GM21526 (cell line): ENCODE measurements around the gene SYNPO.

Experiments used
- ATAC-seq: cut with Tn5 transposase; IDR thresholded peaks from one replicate; pipeline ENCODE4 v1.9.1; 2021; ENCODE audit warnings: moderate library complexity; ENCODE audit not compliant: unreplicated experiment, low FRiP score

Gene SYNPO

DNA sequence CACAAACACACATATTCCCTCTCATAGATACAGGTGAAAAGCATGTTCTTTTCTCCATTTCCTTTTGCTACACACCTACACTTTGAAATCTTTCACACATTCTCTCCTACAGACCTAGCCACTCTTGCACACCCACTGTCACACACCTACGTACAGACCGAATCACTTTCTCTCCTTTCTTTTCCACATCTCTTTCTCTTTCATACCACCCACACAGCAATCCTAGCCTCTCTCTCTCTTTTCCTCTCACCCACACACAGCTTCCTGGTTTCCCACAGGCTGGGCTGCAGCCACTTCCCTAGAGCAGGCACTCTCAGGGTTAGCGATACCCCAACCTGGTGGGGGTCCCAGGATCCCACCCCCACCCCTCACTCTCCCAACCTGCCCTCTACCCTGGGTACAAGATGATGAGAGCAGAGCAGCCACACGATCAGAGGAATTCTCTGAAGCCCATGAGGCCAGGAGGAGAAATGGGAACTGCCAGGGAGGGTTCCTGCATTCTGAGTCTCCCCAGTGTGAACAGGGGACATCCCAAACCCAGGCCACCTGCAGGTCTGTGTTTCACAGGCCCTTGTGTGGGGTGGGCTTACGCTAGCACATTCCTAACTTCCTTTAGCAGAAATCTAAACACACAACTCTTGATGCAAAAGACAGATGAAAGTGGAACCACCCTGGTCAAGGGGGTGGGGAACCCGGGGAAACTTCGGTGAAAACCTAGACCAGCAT, 17.1 kb upstream of the SYNPO start:
- ATAC-seq = no peak

DNA sequence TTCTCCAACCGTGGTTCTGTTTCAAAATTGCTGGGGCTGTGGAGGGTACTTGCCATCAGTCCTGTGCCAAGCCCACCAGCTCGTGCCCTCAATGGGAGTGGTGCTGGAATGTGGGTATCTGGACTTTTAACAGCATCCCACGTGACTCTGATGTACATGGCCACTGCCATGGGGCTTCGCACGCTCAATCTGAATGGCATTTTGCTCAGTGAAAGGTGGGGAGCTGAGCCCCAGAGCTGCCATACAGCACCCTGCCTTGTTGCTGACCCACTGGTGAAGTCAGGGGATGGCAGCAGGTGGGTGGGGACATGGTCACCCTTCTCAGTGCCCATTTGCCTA, 16.6 kb upstream of the SYNPO start:
- ATAC-seq = no peak

DNA sequence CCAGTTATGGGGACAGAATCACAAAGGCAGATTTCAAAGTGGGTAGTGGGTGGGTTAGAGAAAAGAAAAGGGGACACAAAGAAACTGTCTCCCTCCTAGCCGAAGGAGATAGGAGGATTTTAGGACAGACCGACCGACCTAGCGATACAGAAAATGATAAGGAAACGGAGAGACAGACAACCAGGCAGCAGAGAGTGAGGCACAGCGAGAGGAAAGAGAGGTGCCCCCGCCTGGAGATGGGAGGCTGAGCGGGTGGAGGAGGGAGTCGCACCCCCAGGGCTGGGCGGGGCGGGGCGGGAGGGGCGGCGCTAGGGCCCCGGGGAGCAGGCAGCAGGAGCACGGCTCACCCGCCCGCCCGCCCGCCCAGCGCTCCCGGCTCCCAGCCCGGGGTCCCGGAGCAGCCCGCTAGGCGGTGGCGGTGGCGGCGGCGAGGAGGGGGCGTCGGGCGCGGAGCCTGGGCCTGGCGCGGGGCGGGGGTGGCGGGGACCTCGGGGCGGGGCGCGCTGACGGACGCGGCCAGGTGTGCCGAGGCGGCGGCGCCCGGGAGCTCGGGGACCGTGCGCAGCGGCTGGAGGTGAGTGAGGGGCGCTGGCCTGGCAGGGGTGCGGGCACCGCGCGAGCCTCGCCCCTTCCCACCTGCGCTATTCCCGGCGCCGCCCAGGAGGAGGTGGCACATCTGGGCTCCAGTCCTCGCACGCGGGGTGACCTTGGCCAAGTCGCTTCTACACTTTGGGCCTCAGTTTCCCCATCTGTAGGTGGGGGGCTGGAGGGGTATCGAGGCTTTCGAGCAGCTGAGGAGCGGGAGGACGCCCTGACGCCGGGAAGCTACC, 15.9 kb upstream of the SYNPO start:
- no peak for ATAC-seq

DNA sequence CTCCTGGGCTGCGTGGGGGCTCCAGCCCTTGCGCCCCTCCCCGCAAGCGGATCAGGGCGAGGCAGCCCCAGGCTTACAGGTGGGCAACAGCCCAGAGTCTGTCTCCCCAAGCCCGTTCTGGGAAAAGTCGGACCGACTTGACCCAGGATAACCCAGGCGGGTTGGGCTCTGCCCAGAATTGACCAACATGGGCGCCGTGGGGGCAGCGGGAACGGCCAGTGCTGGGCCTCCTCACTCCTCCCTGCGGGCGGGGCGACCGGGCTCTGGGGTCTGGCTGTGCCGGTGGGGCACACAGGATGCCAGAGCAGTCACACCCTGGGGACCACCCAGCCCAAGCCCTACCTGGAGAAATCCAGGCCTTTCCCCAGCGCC, 15.3 kb upstream of the SYNPO start:
- ATAC-seq = no peak

DNA sequence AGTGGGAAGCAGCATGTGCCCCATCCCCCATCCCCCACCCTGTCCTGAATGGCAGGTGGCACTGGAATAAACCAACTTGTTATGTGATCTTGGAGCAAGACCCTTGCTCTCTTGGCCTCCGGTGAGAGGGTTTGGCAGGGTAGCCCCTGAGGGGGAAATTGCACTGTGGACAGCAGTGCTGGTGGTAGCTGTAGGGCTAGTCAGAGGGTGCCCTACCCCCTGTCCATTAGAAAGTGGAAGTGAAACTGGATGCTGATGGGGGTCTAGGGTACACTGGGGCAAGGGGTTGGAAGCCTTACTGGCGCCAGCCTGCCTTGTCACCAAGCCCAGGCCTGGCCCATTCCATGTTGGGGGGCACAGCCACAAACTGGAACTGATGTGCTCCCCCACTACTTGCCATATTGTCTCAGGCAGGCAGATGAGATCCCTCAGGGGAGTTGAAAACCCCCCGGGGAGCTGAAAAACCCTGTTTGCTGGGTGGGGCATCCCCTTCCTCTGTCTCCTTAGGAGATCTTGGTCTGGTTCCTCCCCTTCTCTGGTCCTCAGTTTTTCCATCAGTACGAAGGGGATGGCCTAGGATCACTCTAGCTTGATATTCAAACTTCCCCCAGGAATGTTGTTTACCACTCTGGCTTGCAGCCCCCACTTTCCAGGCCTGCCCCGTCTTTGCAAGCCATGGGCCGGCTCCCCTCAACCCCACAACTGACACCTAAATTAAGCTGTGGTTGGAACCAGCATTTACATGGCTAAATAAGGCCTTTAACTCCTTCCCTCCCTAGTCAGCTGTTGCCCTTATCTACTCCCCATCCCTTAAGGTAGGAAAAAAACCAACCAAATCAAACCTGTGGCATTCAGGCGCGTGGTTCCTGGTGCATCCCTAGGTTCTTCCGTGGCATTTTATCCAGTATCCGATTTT, 14.4 kb upstream of the SYNPO start:
- no peak for ATAC-seq

DNA sequence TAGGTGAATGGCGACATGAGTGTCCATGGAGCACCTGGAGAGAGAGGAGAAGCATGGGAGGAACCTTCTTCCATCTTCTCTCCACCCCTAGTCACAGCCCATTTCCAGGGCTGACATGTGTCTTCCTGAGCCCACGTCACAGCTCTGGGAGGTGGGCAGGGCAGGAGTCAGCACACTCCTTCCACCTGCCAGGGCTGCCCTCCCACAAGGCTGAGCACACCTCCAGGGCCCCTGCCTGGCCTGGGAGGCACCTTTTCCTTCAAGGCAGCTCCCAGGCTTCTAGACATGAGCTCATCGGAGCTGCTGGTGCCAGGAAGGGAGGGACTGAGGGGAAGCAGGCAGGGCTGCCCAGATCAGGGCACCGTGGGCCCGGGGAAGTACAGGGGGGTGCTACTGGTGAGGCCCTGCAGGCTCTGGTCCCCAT, 13.6 kb upstream of the SYNPO start:
- ATAC-seq = no peak

DNA sequence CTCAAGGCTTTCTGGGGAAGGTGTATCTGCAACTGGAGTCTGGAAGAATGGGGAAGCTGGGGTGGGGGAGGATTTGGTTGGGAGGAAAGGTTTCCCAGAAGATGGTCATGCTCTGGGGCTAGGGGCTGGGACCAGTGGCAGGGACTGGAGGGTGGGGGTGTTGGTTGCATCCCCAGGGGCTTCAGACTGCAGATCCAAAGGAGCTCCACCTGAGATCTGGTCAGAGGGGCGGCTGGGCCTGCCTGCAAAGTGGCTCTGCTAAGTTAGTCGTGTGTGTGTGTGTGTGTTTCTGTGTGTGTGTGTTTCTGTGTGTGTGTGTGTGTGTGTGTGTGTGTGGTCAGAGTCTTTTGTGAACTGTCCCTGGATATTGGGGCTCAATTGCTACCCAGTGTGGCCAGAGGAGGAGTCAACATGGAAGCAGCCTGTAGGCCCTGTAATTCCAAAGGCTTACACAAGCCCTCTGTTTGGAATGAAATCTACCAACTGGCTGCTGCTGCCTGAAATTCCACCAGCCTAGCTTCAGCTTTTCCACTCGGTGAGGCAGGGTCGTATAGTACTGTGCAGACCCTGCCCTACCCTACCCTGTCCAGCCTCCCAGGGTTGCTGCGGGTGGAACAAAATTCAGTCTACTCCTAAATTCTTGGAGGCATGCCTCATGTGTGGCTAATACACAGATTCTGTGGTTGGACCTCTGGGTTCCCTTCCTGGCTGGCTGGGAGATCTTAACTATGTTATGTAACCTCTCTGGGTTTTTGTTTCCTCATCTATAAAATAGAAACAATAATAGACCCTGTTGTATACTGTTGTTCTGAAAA, 12.5 kb upstream of the SYNPO start:
- ATAC-seq = no peak

DNA sequence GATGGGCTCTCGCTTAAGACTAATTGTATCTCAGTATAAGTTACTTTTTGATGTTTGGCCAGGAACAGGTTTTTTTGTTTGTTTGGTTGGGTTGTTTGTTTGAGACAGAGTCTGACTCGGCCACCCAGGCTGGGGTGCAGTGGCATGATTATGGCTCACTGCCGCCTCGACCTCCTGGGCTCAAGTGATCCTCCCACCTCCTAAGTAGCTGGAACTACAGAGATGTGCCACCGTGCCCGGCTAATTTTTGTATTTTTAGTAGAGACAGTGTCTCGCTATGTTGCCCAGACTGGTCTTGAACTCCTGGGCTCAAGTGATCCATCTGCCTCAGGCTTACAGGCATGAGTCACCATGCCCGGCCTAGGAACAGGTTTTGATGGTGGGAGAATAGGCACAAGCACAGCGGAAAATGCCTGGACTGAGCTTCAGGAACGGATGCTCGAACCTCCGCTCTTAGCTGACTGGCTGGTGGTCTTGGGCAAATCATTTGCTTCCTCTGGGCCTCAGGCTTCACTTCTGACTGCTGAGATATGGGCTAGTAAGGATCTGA, 11.4 kb upstream of the SYNPO start:
- ATAC-seq = no peak

DNA sequence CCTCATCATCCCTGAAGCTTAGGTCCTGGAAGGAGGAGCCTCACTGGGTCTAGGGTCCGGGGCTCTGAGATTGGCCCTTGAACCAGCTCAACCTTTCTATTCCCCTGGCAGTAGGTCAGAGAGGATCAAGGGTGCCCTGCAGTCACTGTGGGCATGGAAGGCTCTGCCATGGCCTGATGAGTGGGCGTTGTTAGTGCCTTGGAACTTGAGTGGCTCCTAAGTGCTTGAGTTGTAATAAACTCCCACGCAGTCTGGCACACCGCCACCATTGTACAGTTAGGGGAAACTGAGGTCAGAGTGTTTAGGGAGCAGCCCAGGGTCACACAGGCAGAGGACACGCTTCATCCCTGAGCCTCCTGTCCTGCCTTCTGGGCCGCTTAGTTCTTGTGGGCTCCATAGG, 10.4 kb upstream of the SYNPO start:
- ATAC-seq = no peak

DNA sequence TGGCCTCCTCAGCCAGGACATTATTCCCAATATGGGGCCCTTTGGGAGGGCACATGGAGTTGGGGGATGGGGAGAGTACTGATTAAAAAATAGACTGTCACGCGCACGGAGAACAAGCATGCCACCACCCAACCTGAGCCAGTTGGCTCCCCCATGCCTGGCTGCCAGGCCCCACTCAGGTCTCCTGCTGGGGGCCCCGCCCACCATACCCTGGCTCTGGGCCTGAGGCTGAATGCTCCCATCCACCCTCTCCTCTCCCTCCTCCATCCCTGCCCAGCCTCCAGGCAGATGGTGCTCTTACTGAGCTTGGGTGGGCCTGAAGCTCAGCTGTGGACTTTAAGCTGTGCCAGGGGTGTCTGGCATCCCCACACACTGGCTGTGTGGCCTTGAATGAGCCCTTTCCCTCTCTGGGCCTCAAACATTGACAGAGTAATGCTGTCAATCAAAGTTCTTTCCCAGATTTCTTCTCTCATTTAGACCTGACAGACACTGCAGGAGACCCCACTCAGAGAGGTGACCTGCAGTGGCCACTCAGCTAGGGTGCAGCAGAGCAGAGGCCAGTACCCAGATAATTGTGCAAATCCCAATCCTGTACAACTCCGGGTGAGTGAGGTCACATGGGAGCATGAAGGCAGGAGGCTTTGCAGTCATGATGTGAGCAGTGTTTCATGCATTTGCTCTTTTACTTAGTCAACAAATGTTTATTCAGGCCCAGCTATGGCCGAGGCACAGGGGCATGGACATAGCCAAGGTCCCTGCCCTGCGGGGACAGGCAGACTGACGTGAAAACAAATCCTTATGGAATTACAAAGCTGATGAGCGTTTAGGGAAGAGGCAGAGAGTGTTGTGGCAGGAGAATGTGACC, 9.8 kb upstream of the SYNPO start:
- ATAC-seq = no peak

DNA sequence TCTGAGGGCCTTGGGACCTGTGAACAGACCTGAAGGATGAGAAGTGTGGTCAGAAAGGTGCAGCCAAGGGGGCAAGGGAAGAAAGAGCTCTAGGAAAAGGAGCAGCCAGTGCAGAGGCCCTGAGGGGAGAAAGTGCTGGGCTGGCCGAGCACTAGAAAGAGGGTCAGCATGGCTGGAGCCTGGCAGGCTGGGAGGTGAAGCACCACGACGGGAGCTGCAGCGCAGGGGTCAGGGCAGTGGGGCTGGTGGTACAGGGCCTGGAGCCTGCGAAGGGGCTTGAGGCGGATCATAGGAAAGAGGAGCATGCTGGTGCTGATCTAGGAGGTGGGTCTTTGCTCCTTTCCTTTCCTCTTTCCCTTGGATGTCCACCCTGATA, 9.1 kb upstream of the SYNPO start:
- no peak for ATAC-seq

DNA sequence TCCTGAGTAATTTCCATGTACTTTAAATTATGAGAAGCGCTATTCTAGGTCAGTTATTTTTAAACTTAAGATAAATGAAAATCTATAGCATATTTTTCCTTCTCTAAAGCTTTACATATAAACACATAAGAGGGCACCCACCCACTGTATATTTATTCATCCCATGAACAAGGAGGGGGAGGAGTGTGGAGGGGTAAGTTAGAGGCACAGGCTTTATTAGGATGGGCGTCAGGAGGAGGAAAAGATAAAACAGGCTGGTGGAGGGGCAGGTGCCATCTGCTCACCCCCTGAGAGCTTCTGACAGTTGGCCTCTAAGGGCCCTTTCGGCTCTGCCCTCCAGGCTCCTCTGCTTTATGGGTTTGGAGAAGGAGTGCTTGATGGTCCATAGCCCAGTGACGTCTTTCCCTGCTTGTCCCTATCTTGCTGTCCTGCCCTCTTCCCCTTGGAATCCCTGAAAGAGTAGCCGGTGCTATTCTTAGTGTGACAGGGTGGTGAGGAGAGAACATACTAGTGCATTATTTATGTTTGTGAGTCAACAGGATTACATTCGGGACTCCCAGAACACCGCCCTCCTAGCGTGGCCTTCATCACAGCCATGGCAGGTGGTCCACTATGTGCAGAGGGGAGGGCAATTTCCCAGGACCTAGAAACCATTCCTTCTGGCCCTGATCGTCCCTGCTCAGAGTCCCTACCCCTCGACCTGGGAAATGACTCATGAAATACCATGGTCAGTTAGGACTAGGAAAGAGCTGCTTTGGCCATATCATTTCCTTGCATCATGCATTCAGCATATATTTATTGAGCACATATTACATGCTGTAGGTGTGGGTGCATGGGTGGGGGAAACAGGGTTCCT, 7.9 kb upstream of the SYNPO start:
- ATAC-seq = no peak

DNA sequence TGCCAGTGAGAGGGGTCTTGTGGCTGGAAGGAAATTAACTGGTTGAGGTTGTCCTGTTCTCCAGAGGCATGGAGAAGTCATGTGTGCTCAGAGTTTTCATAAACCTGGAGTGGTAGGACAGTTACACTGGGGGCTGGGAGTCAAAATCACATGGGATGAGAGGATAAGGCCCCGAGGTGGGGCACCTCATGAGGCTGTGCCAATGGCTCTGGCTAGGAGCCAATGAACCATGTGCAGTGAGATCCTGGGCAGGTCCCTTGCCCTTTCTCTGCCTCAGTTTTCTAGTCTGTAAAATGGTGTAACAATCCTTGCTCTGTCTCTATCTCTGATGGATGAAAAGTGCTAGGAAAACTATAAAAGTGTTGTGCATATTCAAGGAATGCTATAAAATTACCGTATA, 7.0 kb upstream of the SYNPO start:
- no peak for ATAC-seq

DNA sequence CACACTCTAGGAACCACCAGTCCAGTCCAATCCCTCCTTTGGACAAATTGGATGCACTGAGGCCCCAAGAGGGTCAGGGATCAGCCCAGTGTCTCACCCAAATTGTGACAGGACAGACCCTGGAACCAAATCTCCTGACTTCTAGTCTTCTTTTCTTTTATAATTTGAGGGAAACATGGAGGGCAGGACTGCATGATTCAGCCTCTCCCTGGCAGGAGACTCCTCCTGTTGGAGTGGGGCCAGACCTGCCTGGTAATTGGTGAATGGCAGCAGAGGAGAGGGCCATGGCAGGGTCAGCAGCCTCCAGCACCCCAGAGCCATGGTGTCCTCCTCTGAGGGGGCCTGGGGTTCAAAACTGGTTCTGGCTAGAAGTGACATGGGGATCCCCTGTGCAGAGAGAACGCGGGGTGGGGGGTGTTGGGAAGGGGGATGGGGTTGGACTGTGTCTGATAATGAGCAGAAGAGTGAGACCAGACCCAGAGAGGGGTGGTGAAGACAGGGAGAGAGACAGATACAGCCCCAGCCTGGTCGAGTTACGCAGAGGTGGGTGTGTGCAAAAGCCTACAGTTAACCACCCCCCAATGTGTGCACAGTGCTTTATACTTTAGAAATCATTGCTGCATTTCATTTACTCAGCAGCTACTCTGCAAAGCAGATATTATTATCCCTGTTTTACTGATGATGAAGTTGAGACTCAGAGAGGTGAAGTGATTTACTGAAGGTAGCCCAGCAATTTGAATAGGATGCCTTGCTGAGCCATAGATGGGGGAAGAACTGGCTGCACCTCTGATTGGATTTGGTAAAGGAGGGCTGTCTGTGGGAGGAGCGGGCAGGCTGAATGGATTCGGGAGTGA, 3.8 kb upstream of the SYNPO start:
- no peak for ATAC-seq

DNA sequence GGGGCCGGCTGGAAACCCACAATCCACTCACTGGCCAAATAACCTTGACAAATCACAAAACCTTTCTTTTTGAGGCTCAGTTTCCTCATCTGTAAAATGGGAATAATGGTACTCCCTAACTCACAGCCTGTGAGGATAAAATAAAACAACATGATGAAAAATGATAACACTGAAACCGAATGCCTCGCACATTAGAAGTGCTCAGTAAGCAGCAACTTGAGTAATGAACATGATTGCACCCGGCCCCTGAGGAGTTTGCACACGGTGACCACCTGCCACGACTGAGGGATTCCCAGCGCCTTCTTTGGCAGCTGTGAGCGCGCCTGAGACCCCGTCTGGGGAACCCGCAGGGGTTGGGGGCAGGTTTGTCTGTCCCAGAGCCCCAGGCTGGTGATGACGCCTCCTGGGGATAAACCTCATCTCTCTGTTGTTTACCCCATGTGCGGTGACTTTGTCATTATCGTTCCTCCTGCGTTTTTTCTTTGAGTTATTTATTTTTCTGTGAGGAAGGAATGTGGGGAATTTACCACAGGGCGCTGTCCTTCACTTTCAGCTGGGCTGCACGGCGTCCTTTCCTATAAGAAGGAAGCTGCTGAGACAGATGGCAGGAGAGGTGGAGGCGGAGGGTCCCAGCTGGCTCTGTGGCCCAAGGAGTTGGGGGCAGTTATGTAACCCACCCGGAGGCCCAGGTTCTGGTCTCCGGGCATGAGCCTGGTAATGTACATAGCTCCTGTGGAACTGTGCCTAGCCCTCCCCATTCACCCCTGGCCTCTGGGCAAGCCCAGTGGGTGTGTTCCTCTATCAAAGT, 3.0 kb upstream of the SYNPO start:
- no peak for ATAC-seq

DNA sequence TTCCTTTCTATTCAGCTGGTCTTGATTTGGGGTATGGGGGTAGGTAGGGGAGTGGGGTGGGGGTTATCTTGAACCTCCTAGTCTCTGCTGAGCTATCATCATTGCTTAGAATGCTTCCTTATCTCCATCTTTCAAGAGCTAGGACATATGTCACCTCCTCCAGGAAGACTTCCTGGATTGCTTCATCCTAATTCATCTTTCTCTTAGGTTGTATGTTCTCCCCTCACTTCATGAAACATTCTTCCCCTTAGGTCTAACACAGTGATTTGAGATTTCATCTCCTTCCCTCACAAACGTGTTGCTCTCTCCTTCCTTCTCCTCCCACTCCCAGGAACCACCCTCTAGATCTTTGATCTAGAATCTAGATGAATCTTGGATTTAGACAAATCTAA, 2.4 kb upstream of the SYNPO start:
- no peak for ATAC-seq
